Adrenal gland (tissue), 5 donors: ENCODE measurements around the gene NPR1.

Experiments used
- POLR2A ChIP-seq, 2 donors: fragments of 450-650 bp; IDR thresholded peaks; one replicate each; pipeline ENCODE4 v1.6.1; 2017; ENCODE audit warnings: antibody characterized with exemption in 2 of 2, mild to moderate bottlenecking in 2 of 2, moderate library complexity in 1 of 2
- TF ChIP-seq, protein P1 (sequence below), 6 experiments: fragments of 450-650 bp in 4 of 6; fragments of 200-600 bp in 2 of 6; sonication (generic) in 1 of 6; IDR thresholded peaks; 1 replicate in 5 of 6; 2 replicates in 1 of 6; pipeline versions ENCODE4 v1.5.1 to v1.8.0; 2016 to 2021; ENCODE audit warnings: antibody characterized with exemption in 6 of 6, mild to moderate bottlenecking in 2 of 6, moderate library complexity in 1 of 6
- donor health status: DM: no; HTN: no; CAD: no.

DNA sequence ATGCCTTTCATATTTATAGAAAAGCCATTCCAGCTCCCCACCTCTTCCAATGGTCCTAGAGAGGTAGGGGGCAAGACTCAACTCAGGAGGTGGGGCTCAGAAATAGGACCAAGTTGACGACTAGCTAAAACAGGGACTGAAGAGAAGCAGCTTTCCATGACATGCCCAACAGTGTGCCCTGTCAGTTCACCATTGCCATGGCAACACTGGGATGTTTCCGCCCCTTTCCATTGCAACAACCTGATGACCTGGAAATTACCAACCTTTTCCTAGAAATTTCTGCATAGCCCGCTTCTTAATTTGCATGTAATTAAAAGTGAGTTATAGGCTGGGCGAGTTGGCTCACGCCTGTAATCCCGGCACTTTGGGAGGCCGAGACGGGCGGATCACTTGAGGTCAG, 27.0 kb downstream of the NPR1 start:
- TF ChIP-seq, protein P1, sequence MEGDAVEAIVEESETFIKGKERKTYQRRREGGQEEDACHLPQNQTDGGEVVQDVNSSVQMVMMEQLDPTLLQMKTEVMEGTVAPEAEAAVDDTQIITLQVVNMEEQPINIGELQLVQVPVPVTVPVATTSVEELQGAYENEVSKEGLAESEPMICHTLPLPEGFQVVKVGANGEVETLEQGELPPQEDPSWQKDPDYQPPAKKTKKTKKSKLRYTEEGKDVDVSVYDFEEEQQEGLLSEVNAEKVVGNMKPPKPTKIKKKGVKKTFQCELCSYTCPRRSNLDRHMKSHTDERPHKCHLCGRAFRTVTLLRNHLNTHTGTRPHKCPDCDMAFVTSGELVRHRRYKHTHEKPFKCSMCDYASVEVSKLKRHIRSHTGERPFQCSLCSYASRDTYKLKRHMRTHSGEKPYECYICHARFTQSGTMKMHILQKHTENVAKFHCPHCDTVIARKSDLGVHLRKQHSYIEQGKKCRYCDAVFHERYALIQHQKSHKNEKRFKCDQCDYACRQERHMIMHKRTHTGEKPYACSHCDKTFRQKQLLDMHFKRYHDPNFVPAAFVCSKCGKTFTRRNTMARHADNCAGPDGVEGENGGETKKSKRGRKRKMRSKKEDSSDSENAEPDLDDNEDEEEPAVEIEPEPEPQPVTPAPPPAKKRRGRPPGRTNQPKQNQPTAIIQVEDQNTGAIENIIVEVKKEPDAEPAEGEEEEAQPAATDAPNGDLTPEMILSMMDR (IDR thresholded peaks at IDR 0.05), result no peak
- TF ChIP-seq POLR2A (IDR thresholded peaks at IDR 0.05), result no peak
